Activated T-cell treated with anti-CD3 and anti-CD28 coated beads, Interleukin-2, amount 50 U/mL, for 4 hours (primary cell): Measurements from ENCODE around the gene KIAA1549. TPM values are rescaled to one million over a fixed set of nuclear protein-coding genes. Genes with fewer than 3 reads are reported as not detected.
"Not testable (repeated sequence)": the region's sequence is repeated elsewhere in the genome, so short reads cannot be mapped to it uniquely, and the experiment has no call there.

Source experiments
- ATAC-seq, 2 donors: fragments of 200-7000 bp; cut with Tn5 transposase; one replicate each; pipeline ENCODE4 v1.10.0; 2021
- DNase-seq: peaks from one replicate; pipeline ENCODE4 v3.0.0-alpha.2; 2020
- H3K27me3 Mint-ChIP-seq: one replicate; pipeline ENCODE4 v1.8.0; 2021; ENCODE audit warnings: low read depth, mixed read lengths
- H3K36me3 Mint-ChIP-seq: one replicate; pipeline ENCODE4 v1.8.0; 2022; ENCODE audit warnings: mixed read lengths; ENCODE audit not compliant: insufficient read depth
- H3K4me1 Mint-ChIP-seq: one replicate; pipeline ENCODE4 v1.8.0; 2021; ENCODE audit warnings: low read depth, mixed read lengths
- H3K4me3 Mint-ChIP-seq: one replicate; pipeline ENCODE4 v1.8.0; 2021; ENCODE audit warnings: mild to moderate bottlenecking, moderate library complexity, mixed read lengths
- H3K9me3 Mint-ChIP-seq: one replicate; pipeline ENCODE4 v1.8.0; 2021; ENCODE audit warnings: mixed read lengths
- total RNA-seq, 3 donors: library from RNA; stranded (reverse); gene quantifications; one replicate each; pipeline ENCODE4 v1.2.1, GENCODE V29; 2021

Gene KIAA1549
- total RNA-seq, 3 donors from 2014 or later, result 0.27 to 0.53 (median 0.46) TPM

DNA sequence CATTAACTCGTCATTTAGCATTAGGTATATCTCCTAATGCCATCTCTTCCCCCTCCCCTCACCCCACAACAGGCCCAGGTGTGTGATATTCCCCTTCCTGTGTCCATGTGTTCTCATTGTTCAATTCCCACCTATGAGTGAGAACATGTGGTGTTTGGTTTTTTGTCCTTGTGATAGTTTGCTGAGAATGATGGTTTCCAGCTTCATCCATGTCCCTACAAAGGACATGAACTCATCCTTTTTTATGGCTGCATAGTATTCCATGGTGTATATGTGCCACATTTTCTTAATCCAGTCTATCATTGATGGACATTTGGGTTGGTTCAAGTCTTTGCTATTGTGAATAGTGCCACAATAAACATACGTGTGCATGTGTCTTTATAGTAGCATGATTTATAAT is 169.9 kb downstream of the KIAA1549 start:
- H3K27me3 Mint-ChIP-seq, H3K4me3 Mint-ChIP-seq, H3K36me3 Mint-ChIP-seq, DNase-seq, H3K9me3 Mint-ChIP-seq, ATAC-seq, H3K4me1 Mint-ChIP-seq: not testable (repeated sequence)

DNA sequence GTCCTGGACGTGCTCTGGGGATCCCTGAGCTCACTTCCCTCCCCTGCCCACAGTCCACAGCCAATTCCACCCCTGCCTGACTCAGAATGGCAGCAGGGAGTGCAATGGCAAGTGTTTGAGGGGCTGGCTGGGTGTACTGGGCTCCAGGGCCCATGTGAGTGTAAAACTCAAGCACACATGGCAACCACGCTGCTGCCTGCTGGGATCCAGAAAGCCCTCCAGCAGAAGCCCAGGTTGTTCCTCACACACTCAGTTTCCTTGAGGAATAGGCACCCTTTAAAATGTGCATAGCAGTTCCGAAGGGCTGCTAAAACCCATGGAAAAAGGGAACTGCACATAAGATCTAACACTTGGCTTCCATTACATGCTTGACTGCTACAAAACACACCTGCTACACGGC is 171.8 kb downstream of the KIAA1549 start:
- ATAC-seq (no peak), DNase-seq (no peak)
- H3K36me3 Mint-ChIP-seq, result no peaks in the 10 kb centered on the region
- no peak overlapping the region for H3K4me3 Mint-ChIP-seq
- H3K4me1 Mint-ChIP-seq, result no peaks in the 10 kb centered on the region
- peaks cover 2% of the 10 kb centered on the region for H3K27me3 Mint-ChIP-seq
- no peaks in the 10 kb centered on the region for H3K9me3 Mint-ChIP-seq

DNA sequence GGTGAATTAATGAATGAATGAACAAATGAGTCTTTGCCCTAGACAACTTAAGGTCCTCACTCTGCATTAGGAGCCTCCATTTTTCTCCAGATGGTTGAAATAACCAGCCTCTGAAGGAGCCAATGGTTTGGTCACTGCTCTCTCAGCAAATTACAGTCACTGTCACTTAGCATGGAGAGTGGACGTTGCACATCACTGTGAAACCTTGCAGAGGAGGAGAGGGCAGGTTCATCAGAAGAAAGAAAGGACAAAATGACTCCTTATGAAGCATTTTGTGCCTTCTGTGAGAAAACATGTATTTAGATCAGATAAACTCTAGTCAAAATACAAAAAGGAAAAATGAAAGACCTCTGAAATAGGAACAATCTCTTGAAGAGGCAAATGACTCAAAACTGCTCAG is 176.6 kb downstream of the KIAA1549 start:
- H3K27me3 Mint-ChIP-seq, result peaks cover 4% of the 10 kb centered on the region
- DNase-seq, result no peak

DNA sequence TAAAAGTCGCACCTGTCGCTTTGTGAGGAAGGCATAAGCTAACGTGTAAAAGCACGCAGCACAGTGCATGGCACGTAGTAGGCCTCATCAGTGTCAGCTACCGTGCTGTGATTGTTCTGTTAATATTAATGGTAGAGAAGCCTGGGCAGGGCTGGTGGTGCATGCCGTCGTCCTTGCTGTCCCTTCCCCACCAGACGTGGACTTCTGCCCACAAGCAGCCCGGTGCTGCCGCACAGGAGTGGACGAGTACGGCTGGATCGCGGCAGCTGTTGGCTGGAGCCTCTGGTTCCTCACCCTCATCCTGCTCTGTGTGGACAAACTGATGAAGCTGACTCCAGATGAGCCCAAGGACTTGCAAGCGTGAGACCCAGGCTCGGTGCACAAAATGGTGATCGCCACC is 178.5 kb downstream of the KIAA1549 start:
- Mint-ChIP-seq H3K36me3 (no peaks in the 10 kb centered on the region), H3K9me3 (no peaks in the 10 kb centered on the region), H3K4me1 (peaks cover 4% of the 10 kb centered on the region), H3K4me3 (no peak overlapping the region), H3K27me3 (peaks cover 7% of the 10 kb centered on the region)
- no peak for DNase-seq
- no peak for ATAC-seq

More for the DNA sequence above, 176.6 kb downstream of the KIAA1549 start:
- peak in 1 of 2 donors; percentile 34 for ATAC-seq
- H3K4me3 Mint-ChIP-seq, result no peak overlapping the region
- H3K36me3 Mint-ChIP-seq, result no peaks in the 10 kb centered on the region
- H3K4me1 Mint-ChIP-seq, result no peaks in the 10 kb centered on the region
- no peaks in the 10 kb centered on the region for H3K9me3 Mint-ChIP-seq

DNA sequence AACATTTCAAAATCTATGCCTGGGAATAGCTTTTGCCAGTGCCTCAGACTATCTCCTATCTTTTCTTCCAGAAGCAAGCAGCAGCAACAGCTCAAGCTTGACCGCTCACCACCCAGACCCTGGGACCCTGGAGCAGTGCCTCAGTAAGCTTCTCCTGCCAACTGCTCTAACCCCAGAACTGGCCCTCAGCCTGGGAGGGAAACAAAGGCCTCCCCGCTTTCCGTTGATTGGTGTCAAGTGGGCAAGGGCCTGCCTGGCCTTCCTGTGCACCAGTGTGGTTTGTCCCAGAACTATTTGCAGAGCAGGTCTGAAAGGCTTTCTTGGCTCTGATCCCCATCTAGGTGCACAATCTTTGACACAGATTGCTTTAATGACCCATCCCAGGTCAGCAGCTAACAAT is 179.9 kb downstream of the KIAA1549 start:
- DNase-seq (no peak), ATAC-seq (no peak)
- no peak overlapping the region for H3K4me3 Mint-ChIP-seq
- peaks cover 7% of the 10 kb centered on the region for H3K4me1 Mint-ChIP-seq
- H3K36me3 Mint-ChIP-seq, result no peaks in the 10 kb centered on the region
- H3K27me3 Mint-ChIP-seq, result peaks cover 7% of the 10 kb centered on the region
- H3K9me3 Mint-ChIP-seq, result no peaks in the 10 kb centered on the region

DNA sequence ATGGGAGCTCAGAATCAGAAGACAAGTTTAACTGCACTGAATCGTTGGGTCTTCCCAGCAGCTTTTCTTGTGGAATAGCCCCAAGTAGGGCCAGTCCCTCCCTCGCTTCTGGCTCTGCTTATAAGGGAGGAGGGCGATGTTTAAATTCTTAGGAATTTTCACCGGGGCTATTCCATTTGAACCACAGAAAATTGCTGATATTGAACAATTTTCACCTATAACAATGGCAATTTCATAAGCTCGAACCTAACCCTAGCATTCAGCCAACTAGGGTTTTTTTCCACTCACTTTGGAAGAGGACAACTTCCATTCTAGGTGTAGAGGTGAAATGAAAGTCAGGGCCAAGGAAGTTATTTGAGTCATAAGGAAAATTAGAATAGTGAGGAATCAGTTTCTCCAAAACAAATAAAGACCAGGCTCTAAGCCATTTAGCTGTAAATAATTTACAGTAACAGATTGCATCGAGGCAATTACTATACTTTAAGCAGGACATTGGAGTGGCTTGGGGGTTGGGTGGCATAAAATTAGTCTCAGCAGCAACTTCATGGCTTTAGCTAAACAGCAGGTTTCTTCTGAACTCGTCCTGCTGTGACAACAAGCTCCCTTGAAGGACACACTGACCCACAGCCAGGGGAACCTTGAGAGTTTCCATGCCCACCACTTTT is 181.7 kb downstream of the KIAA1549 start:
- ATAC-seq (no peak), DNase-seq (no peak)
- Mint-ChIP-seq H3K4me3 (no peak overlapping the region), H3K27me3 (peaks cover 6% of the 10 kb centered on the region), H3K36me3 (no peaks in the 10 kb centered on the region), H3K9me3 (no peaks in the 10 kb centered on the region), H3K4me1 (peaks cover 7% of the 10 kb centered on the region)

DNA sequence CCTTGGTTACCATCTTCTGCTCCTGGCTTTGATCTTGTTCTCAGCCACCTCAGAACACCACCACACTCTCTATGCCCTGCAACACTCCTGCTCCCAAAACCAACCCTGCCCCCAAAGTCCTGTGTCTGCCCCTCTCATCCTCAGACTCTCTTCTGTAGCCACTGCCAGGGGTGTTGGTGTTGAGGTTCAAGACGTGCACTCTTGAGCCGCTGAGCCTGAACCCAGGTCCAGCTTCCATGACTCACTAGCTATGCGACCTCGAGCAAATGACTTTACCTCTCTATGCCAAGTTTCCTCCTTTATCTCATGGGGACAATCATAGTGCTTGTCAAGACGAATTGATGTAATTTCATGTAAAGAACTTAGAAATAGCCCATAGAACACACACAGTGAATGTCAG is 182.4 kb downstream of the KIAA1549 start:
- Mint-ChIP-seq H3K27me3 (peaks cover 3% of the 10 kb centered on the region), H3K9me3 (no peaks in the 10 kb centered on the region), H3K4me1 (peaks cover 7% of the 10 kb centered on the region), H3K4me3 (no peak overlapping the region), H3K36me3 (no peaks in the 10 kb centered on the region)
- DNase-seq (no peak), ATAC-seq (no peak)

DNA sequence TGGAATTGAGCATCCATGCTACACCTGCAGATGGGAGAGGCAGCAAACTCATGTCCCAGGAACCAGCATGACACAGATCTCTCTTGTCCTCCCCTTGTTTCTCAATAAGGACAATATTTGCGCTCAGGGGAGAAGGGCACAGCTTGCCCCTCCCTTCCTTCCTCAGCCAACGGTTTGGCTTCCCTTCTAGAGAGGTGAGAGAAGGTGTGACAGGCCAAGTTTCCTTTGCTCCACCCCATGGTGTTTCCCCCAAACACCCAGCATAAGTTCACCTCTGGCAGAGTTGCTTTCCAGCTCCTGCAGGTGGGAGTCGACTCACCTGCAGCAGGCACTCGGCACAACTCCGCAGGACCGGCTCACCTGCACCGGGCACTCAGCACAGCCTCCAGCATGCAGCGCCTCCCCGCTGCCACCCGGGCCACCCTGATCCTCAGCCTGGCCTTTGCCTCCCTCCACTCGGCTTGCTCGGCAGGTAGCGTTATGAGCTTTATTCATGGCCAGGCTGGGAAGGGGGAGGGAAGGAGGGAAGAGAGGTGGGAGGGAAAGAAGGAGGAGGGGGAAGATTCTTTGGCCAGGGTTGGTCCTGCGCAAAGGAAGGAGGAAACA is 183.4 kb downstream of the KIAA1549 start, which contains the start of the genes ATP6V0A4 and TMEM213:
Gene ATP6V0A4 (minus strand): TSS at position 482 of the 606 bp plus-strand sequence. CDS start 26,949 bp downstream, outside the sequence.
Gene TMEM213 (plus strand): TSS at position 280 of the 606 bp plus-strand sequence. CDS start 111 bp downstream, at position 391.
- no peaks in the 10 kb centered on the region for H3K36me3 Mint-ChIP-seq
- H3K4me1 Mint-ChIP-seq, result peaks cover 7% of the 10 kb centered on the region
- H3K9me3 Mint-ChIP-seq, result no peaks in the 10 kb centered on the region
- no peak for ATAC-seq
- no peak for DNase-seq
- H3K27me3 Mint-ChIP-seq, result peaks cover 3% of the 10 kb centered on the region
- no peak within 1 kb of the TSS for H3K4me3 Mint-ChIP-seq

DNA sequence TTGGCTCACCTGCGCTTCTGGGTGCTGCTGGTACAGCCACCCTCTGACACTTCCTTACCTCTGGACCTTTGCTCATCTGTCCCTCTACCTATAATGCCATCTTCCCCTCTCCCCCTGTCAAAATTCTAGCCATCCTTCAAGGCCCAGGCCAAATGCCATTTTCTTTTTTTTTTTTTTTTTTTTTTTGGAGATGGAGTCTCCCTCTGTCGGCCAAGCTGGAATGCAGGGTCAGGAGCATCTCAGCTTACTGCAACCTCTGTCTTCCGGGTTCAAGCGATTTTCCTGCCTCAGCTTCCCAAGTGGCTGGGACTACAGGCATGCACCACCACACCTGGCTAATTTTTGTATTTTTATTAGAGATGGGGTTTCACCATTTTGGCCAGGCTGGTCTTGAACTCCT is 184.1 kb downstream of the KIAA1549 start:
- H3K4me1 Mint-ChIP-seq, ATAC-seq, H3K4me3 Mint-ChIP-seq, H3K9me3 Mint-ChIP-seq, DNase-seq, H3K27me3 Mint-ChIP-seq, H3K36me3 Mint-ChIP-seq: not testable (repeated sequence)

DNA sequence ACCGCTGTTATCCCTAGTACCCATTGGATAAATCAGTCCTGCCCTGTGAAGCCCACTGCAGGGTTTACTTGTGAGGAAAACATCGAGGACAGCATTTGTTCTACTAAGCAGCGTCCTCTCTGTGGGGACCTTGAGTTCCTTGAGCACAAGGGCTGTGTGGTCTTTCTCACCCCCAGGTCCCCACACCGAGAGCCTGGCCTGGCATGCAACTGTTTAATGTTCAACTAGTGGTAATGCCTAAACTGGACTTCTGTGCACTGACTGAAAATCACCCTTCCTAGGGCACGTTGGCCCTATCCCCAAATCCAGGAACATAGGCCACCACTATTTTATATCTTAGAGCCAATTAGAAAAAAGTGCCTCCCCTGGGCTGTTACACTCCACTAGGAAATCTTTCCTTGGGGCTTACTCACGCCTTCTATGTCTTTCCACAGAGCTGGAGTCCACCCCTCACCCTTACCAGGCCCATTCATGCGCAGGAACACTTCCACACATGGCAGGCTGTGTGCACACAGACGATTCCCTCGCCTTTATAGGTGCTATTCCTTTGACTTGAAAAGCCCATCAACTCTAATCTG is 185.1 kb downstream of the KIAA1549 start:
- no peak for ATAC-seq

DNA sequence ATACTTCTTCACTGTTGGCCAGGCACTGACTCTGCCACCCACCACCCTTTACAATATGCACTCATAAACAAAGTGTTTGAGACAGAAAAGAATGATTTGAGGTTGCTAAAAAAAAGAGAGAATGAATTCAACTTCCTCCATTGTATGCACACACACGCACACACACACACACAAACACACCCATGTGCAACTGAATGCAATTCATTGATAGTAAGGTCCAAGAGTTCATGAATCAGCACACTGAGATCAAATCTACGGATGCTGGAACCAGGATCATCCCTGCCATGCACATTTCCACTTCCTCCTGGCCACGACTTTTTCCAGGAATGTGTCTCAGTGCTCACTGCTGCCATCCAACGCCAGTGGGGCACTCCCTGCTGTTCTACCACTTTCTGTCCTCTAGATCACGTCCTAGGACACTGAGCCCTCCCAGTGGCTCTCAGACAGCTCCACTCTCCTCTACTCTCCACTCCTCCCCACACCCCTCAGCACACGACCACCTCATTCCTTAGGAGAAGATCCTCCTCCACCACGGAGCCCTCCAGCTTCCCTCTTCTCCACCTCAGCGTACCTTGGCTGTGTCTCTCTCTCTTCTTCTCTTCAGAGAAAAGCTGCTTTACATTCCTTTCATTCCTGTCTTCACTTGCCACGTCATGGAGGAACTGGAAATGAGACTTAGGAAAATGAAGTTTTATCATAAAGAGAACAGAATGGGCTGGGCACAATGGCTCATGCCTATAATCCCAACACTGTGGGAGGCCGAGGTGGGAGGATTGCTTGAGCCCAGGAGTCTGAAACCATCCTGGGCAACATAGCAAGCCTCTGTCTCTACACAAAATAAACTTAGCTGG is 195.4 kb downstream of the KIAA1549 start:
- ATAC-seq (no peak), DNase-seq (no peak)
- Mint-ChIP-seq H3K4me3 (no peak overlapping the region), H3K27me3 (peaks cover 6% of the 10 kb centered on the region), H3K36me3 (no peaks in the 10 kb centered on the region), H3K9me3 (peaks cover 19% of the 10 kb centered on the region), H3K4me1 (no peaks in the 10 kb centered on the region)

More for the DNA sequence above, 185.1 kb downstream of the KIAA1549 start:
- peaks cover 3% of the 10 kb centered on the region for H3K27me3 Mint-ChIP-seq
- H3K9me3 Mint-ChIP-seq, result no peaks in the 10 kb centered on the region
- H3K4me1 Mint-ChIP-seq, result peaks cover 7% of the 10 kb centered on the region
- DNase-seq, result no peak
- H3K4me3 Mint-ChIP-seq, result no peak overlapping the region
- H3K36me3 Mint-ChIP-seq, result no peaks in the 10 kb centered on the region

DNA sequence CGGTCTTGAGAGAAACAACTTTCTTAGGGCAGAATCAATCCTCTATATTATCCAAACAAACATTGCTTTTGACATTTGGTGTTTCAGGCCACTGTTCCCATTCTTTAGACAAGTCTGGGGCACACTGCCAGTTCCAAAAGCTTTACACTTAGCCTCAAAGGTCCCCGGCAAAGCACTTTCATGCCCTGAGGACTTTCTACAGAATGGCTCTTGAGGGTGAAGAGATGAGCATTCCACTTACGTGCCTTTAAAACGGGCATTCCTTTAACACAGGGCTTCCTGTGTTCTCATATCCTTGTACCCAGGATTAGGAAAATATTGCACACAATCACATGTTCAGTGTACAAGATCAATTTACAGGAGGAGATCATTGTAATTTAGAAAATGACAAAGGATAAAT is 196.5 kb downstream of the KIAA1549 start:
- Mint-ChIP-seq H3K4me1 (no peaks in the 10 kb centered on the region), H3K36me3 (no peaks in the 10 kb centered on the region), H3K27me3 (peaks cover 6% of the 10 kb centered on the region), H3K9me3 (peaks cover 19% of the 10 kb centered on the region), H3K4me3 (no peak overlapping the region)
- ATAC-seq (no peak), DNase-seq (no peak)
